Neural progenitor cell (in vitro differentiated cells): ENCODE results near the gene C6orf89.

Experiments
- CTCF ChIP-seq: fragments of 200-600 bp; sonication (generic); IDR thresholded peaks from 2 replicates; pipeline ENCODE4 v1.5.1; 2017; ENCODE audit warnings: antibody characterized with exemption, mild to moderate bottlenecking
- EZH2 ChIP-seq: fragments of 200-600 bp; sonication (generic); IDR thresholded peaks from 2 replicates; pipeline ENCODE4 v1.6.1; 2017; ENCODE audit warnings: antibody characterized with exemption, mild to moderate bottlenecking, moderate library complexity

GRCh38 chr6:36937896-36938295 lies 52.1 kb downstream of the C6orf89 start:
- no peak for TF ChIP-seq CTCF
- no peak for TF ChIP-seq EZH2
